NT2/D1 (cell line): Measurements from ENCODE around the gene NUCB1.

Source experiments
- YY1 ChIP-seq: IDR thresholded peaks from 2 replicates; pipeline ENCODE4 v1.6.1; 2011; ENCODE audit not compliant: insufficient read length, insufficient read depth
- ZNF274 ChIP-seq: IDR thresholded peaks from 2 replicates; pipeline ENCODE4 v1.6.1; 2011; ENCODE audit warnings: mild to moderate bottlenecking, low read depth, low read length

GRCh38 chr19:48966541-48967345, 66.6 kb downstream of the NUCB1 start:
- TF ChIP-seq ZNF274 (no peak), YY1 (no peak)
